ENCODE data around the gene UNC93B1.

UNC93B1 gene, protein sequence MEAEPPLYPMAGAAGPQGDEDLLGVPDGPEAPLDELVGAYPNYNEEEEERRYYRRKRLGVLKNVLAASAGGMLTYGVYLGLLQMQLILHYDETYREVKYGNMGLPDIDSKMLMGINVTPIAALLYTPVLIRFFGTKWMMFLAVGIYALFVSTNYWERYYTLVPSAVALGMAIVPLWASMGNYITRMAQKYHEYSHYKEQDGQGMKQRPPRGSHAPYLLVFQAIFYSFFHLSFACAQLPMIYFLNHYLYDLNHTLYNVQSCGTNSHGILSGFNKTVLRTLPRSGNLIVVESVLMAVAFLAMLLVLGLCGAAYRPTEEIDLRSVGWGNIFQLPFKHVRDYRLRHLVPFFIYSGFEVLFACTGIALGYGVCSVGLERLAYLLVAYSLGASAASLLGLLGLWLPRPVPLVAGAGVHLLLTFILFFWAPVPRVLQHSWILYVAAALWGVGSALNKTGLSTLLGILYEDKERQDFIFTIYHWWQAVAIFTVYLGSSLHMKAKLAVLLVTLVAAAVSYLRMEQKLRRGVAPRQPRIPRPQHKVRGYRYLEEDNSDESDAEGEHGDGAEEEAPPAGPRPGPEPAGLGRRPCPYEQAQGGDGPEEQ

DNA sequence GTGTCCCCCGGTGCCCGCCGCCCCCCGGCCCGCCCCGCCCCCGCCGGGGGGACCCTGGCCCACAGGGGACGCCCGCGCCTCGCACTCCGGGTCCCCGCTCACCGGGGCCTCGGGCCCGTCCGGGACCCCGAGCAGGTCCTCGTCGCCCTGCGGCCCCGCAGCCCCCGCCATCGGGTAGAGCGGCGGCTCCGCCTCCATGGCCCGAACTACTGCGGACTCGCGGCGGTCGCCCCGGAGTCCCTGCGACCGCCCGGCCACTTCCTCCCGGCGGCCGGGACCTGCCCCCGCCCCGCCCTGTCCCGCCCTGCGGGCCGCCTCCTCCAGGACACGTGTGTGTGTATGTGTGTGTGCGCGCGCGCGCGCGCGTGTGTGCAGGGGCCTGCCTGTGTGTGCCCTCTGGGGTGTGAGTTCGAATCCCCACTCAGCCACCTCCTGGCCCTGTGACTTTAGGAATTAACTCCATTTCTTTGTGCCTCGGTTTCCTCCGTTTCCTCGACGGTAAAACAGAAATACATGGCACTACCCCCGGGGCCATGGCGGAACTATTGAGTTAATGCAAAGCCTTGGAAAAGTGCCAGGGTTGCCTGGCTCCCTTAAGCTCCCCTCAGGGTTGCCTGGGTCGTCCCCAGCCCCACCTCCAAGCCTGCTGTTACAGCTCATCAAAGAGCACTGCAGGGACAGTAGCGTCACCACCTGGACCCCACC, at the start of gene UNC93B1:
Gene UNC93B1 (minus strand): TSS at position 252 of the 705 bp plus-strand sequence. CDS start 54 bp downstream, at position 198.
- peak; percentile 44 for DNase-seq (ENCODE audit: low read depth, low spot score)

DNA sequence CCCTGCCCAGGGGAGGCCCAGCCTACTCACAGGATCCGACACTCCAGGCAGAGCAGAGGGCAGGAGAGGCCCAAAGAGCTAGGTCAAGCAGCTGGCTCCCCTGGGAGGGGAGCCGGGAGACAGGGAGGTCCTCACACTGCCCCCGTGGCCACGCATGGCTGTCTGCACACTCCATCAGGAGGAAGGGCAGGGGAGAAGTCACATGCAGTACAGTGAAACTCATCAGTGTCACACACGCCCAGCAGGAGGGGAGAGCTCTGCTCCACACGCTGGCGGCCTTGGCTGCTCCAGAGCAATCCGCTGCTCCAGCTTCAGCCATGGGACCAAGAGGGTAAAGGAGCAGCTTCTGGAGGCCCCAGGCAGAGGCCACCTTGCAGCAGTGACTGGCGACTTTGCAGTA, 49.2 kb upstream of the UNC93B1 start:
- no peak for DNase-seq (ENCODE audit: low read depth, low spot score)

DNA sequence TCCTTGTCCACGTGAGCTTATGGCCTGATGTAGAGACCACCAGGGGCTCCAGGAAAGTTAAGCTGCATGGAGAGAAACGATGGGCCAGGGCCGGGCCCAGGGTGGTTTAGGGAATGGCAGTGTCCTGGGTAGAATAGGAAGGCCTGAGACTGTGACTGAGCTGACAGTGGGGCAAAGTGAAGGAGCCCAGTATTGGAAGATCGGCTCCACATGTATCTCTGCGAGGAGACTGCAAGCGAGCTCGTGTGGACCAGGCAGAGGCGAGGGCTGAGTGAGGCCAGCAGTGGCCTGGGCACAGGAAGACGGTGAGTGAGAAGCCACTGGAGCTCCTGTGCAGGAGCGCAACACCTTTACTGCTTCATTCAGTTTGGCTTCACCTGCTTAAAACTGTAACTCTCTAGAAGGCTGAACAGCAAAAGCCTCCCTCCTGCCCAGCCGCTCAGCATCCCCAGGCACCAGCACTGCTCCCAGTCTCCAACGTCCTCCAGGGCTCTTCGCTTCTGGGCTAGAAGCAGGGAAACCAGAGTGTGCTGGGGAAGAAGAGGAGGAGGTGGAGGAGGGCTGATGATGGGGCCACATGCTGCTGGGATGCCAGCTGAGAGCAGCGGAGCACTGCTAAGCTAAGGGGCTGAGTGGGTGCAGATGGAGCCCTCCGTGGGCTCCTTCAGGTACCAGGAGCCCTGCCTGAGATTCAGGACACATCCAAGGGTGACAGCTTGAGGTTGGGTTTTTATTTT, 48.4 kb upstream of the UNC93B1 start:
- DNase-seq (ENCODE audit: low read depth, low spot score) = no peak

DNA sequence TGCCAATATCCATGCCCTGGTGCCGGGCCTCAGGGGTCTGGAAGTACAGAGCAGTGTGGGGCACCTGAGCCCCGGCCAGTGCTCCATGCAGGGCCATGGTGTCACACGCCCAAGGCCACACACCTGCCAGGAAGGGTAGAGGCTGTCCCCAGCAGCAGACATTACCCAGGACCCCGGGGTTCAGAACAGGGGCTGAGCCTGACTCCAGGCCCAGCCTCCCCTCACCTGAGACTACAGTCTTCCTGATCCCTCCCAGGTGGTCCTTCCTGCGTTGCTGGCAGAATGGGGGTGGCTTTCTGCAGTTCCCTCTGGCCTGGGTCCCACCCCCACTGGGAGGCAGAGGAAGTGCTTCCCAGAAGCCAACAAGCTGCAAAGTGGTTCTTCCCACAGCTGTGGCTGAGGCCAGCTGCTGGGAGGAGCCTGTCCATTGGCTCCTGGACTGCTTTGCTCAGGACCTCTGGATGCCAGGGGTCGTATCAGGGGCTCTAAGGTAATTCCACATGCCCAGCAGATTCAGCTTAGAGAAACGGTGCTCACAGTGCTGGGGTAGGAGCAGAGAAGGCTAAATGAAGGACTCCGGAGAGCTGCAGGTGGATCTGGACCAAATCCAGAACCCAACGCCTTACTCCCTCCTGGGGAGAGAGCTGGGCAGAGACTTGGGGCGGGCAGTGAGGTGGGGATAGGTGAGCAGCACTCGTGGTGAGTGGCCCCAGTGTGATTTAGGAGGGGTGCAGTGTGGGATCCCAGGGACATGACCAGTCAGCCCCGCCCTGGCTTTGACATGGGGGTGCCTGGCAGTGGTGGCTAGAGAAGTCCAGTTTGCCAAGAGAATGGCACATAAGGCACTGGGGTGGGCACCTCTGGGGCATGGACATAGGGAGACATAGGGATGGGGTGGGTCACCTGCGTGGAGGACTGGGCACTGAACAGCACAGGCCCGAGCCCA, 47.6 kb upstream of the UNC93B1 start:
- DNase-seq (ENCODE audit: low read depth, low spot score) = no peak

DNA sequence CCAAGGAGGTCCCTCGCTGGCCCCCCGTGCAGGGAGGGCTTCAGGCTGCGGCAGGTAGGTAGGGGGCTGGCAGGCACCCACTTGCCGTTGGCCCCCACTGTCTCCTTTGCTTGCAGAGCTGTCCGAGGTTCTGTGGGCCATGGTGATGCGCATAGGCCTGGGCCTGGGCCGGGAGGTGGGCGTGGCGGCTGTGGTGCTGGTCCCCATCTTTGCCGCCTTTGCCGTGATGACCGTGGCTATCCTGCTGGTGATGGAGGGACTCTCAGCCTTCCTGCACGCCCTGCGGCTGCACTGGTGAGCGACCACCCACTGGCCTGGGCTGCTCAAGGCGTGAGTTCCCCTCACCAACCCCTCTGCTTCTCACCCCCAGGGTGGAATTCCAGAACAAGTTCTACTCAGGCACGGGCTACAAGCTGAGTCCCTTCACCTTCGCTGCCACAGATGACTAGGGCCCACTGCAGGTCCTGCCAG, 46.5 kb upstream of the UNC93B1 start:
- no peak for DNase-seq (ENCODE audit: low read depth, low spot score)

DNA sequence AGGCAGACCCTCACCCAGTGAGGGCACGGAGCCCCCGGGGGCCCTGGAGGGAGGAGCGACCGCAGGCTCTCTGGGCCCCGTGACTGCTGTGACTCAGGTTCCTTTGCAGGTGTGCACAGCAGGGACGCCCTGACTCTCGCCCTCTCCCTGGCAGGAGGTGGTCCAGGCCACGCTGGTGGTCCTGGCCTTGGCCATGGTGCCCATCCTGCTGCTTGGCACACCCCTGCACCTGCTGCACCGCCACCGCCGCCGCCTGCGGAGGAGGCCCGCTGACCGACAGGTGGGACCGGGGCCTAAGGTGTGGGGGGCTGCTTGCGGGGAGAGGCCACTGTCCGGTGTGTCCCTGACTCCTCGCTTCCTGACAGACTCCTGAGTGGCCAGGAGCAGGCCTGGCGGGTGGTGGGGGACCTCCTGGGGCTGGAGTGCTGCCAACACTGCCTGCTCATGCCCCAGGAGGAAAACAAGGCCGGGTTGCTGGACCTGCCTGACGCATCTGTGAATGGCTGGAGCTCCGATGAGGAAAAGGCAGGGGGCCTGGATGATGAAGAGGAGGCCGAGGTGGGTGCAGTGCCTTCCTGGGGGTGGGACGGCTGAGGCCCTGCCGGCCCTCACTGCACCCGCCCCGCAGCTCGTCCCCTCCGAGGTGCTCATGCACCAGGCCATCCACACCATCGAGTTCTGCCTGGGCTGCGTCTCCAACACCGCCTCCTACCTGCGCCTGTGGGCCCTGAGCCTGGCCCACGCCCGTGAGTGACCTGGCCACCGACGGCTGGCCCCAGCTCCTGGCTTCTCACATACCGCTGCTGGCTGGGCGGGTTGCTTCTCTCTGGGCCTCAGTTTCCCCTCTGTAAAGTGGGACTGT, 45.8 kb upstream of the UNC93B1 start:
- no peak for DNase-seq (ENCODE audit: low read depth, low spot score)

DNA sequence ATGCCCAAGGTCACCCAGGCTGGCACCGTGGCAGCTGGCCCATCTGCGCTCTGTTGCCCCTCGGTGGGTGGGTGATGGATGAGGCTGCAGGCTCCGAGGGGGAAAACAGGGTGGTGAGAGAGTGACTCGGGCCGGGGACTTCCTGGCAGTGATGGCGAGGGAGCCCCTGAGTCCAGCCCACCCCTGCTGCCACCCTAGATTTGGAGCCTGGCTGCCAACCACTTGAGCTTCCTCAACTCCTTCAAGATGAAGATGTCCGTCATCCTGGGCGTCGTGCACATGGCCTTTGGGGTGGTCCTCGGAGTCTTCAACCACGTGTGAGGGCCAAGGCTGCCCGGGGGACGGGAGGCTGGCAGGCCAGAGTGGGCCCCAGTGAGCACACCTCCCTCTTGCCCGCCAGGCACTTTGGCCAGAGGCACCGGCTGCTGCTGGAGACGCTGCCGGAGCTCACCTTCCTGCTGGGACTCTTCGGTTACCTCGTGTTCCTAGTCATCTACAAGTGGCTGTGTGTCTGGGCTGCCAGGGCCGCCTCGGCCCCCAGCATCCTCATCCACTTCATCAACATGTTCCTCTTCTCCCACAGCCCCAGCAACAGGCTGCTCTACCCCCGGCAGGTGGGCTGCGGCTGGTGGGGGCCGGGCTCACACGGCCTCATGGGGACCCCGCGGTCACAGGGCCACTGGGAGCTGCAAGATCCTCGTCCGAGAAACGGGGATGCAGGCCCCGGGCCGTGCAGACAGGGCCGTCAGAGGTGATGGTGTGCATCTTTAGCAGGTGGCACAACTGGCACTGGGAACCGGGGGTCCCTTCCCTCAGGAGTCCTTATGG, 45.0 kb upstream of the UNC93B1 start:
- no peak for DNase-seq (ENCODE audit: low read depth, low spot score)

DNA sequence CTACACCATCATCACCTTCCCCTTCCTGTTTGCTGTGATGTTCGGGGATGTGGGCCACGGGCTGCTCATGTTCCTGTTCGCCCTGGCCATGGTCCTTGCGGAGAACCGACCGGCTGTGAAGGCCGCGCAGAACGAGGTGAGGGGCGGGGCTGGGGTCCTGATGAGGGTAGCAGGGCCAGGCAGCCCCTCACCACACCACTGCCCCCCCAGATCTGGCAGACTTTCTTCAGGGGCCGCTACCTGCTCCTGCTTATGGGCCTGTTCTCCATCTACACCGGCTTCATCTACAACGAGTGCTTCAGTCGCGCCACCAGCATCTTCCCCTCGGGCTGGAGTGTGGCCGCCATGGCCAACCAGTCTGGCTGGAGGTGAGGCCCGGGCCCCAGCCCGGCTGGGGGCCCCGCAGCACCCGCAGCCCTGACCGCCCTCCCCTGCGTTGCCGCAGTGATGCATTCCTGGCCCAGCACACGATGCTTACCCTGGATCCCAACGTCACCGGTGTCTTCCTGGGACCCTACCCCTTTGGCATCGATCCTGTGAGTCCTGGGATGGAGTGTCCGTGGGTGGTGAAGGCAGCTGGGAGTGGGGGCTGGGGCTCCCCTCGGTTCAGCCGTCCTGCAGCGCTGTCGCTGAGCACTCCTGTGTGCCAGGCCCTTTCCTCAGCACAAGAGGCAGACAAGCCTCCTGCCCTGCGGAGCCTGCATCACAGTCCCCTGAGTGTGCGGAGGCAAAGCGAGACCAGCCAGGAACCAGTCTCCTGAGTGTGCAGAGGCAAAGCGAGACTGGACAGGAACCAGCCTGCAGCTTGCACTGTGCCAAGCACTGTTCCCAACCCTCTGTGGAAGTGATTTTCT, 43.8 kb upstream of the UNC93B1 start:
- DNase-seq (ENCODE audit: low read depth, low spot score) = no peak

DNA sequence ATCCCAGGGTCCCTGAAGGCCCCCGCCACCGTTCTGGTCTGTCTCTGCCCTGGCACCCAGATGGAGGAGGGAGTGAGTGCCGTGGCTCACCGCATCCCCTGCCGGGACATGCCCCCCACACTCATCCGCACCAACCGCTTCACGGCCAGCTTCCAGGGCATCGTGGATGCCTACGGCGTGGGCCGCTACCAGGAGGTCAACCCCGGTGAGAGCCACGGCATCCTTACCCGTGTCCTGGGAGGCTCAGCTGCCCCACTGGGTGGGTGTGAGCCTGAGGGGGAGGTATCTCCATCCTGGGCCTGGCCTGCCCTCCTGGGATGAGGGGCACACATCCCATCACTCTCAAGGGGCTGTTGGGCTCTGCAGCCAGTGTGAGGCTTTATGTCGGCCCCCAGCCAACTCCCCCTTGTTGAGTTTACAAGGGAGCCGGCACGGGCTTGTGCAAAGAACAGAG, 41.0 kb upstream of the UNC93B1 start:
- no peak for DNase-seq (ENCODE audit: low read depth, low spot score)

DNA sequence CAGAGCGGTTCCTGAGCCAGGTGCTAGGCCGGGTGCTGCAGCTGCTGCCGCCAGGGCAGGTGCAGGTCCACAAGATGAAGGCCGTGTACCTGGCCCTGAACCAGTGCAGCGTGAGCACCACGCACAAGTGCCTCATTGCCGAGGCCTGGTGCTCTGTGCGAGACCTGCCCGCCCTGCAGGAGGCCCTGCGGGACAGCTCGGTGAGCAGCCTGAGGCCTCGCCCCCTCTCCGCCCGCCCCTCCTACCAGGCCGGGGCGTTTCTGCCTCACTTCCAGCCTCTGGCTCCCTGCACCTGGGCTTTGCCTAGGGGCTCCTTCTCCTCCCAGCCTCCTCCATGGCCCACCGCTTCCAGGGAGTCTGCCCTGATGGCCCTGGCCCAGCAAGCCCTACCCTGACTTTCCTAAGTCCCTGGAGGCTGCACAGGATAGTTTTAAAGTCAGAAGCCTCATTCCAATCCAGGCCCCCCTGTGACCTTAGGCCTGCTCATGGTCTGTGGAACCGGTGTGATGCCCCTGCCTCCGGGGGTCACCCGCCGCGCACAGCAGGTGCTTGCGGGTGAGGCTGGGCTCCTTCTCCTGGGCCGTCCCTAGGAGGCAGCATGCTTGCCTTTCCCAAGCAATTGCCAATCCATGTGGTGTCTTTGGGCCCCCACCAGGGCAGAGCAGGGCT, 40.4 kb upstream of the UNC93B1 start:
- no peak for DNase-seq (ENCODE audit: low read depth, low spot score)

DNA sequence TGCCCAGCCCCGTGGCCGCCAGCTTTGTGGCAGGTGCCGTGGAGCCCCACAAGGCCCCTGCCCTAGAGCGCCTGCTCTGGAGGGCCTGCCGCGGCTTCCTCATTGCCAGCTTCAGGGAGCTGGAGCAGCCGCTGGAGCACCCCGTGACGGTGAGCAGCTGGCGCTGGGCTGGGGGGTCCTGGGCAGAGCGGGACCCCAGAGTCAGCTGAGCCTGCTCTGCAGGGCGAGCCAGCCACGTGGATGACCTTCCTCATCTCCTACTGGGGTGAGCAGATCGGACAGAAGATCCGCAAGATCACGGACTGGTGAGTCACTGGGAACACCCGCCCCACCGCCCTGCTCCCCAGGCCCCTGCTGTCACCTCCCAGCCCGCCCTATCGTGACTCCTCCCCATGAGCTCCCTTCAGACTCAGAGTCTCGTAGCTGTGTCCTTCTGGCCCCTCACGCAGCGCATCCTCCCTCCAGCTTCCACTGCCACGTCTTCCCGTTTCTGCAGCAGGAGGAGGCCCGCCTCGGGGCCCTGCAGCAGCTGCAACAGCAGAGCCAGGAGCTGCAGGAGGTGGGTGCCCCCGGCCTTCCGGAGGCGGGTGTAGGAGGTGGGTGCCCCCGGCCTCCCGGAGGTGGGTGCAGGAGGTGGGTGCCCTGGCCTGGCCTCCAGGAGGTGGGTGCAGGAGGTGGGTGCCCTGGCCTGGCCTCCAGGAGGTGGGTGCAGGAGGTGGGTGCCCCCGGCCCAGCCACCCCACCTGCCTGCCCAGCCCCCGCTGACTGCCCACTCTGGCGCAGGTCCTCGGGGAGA, 39.6 kb upstream of the UNC93B1 start:
- DNase-seq (ENCODE audit: low read depth, low spot score) = no peak

DNA sequence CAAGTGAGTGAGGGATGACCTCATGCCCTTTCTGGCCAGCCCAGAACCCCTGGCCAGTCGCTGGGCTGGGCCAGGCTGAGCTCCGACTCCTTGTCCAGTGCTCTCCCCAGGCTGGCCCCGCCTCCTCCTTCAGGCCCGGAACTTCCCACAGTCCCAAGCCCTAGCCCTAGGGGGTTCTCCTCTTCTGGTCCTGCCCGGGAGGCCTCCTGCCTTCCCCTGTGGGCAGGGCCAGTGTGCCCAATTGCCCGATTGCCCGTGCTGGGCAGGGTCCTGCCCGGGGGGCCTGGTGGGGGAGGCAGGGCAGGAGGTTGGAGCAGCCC, 39.1 kb upstream of the UNC93B1 start:
- DNase-seq (ENCODE audit: low read depth, low spot score) = no peak

DNA sequence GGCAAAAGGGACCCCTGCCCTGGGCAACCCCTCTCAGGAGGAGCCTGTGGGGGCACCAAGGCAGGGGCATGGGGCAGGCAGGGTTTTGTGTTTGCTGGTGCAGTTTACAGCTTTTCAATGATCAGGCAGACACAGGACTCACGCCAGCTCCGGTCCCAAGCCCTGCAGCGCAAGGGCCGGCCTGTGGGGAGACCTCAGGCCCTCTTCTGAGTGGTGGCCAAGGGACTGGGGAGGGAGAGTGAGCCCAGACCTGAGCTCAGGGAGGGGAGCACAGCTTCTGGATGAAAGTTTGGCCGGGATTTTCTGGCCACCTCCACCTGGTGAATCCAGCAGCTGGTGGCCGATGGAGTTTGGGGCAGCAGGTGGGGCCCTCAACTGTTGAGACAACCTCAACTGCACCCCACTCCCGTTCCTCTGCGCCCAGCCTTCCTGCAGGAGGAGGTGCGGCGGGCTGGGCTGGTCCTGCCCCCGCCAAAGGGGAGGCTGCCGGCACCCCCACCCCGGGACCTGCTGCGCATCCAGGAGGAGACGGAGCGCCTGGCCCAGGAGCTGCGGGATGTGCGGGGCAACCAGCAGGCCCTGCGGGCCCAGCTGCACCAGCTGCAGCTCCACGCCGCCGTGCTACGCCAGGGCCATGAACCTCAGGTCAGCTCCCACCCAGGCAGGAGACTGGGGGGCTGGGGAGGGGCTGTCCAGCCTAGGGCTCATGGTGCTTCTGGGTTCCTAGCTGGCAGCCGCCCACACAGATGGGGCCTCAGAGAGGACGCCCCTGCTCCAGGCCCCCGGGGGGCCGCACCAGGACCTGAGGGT, 38.5 kb upstream of the UNC93B1 start:
- DNase-seq (ENCODE audit: low read depth, low spot score) = no peak

DNA sequence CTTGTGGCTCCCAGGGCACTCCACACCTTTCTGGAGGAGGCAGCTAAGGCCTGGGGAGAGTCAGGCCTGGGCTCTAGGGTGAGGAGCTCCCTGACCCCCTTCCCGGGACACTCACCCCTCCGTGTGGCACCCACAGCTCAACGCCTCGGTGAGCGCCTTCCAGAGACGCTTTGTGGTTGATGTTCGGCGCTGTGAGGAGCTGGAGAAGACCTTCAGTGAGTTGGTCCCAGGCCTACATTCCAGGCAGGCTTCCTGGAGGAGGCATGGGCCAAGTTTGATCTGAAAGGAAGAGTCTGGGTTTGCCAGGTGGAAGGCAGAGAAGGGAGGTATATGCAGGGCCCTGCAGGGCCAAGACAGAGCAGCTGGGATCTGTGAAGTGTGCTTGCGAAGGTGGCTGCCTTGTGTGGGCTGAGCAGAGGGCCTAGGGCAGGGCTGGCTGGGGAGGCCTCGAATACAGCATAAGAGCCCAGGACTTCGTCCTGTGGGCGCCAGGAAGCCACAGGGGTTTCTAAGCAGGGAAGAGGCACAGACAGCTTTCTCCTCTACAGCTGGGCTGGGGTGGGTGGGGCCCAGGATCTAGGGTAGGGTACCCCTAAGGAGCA, 37.8 kb upstream of the UNC93B1 start:
- DNase-seq (ENCODE audit: low read depth, low spot score) = no peak

DNA sequence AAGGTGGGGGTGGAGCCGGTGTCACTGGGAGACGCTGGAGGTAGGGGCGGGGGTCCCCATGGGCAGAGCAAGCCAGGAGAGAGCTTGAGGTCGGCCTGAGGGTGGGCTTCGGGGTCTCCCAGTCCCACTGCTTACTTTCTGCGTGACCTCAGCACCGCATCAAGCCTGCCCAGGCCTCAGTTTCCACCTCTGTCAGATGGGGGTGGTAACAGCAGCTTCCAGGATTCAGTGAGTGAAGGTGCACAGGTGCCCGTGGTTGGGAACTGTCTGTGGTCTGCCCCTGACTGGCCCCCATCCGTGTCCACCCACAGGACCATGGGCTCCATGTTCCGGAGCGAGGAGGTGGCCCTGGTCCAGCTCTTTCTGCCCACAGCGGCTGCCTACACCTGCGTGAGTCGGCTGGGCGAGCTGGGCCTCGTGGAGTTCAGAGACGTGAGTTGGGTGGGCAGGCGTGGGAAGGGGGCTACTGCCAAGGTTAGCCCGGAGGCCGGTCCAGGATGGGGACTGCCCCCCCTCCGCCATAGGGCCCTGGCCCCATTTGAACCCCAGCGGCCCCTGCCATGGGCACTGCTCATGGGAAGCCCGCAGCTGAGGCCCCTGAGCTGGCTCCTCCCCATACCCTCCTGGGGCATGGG, 37.2 kb upstream of the UNC93B1 start:
- DNase-seq (ENCODE audit: low read depth, low spot score) = no peak
